ENCODE measurements around the gene PTK7. TPM values are rescaled to one million over a fixed set of nuclear protein-coding genes. Genes with fewer than 3 reads are reported as not detected.

PTK7 gene
- total RNA-seq, 4 donors from 2014 or later: 4.4 to 22.3 (median 18.3) TPM

DNA sequence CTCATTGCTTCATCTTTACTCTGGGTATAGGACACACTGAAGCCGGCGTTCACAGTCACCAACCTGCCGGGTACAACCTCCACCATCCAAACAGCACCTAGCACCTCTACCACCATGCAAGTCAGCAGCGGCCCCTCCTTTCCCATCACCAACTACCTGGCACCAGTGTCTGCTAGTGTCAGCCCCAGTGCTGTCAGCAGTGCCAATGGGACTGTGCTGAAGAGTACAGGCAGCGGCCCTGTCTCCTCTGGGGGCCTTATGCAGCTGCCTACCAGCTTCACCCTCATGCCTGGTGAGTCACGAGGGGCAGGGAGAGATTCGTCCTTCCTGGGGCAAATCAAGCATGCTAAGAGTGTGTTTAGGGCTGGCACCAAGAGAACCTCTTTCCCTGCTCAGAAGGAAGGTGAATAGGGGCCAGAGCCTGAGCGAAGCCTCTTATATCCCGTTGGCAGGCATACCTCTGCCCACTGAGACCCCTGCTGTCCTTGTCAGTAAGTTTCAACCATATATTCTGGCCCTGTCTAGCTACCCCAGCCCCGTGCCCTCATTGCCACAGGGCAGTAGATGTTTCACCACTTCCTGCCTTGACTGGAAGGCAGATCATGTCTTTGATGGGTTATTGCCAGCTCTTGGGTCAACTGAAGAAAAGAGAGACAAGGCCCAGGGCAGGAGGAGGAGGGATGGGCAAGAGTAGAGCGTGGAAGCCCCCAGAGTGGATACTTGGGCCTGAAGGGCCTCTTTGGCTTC is 99.7 kb downstream of the PTK7 start:
- no peak for TF ChIP-seq POLR2A (IDR thresholded peaks at IDR 0.05)
- TF ChIP-seq, protein P1, sequence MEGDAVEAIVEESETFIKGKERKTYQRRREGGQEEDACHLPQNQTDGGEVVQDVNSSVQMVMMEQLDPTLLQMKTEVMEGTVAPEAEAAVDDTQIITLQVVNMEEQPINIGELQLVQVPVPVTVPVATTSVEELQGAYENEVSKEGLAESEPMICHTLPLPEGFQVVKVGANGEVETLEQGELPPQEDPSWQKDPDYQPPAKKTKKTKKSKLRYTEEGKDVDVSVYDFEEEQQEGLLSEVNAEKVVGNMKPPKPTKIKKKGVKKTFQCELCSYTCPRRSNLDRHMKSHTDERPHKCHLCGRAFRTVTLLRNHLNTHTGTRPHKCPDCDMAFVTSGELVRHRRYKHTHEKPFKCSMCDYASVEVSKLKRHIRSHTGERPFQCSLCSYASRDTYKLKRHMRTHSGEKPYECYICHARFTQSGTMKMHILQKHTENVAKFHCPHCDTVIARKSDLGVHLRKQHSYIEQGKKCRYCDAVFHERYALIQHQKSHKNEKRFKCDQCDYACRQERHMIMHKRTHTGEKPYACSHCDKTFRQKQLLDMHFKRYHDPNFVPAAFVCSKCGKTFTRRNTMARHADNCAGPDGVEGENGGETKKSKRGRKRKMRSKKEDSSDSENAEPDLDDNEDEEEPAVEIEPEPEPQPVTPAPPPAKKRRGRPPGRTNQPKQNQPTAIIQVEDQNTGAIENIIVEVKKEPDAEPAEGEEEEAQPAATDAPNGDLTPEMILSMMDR (IDR thresholded peaks at IDR 0.05): no peak
- Histone ChIP-seq H3K36me3 (peaks cover 0 to 51% (median 0%) of the 10 kb centered on the region in 3 donors), H3K4me3 (no peak overlapping the region), H3K9me3 (no peaks in the 10 kb centered on the region), H3K27ac (peak overlapping the region in 2 of 4 donors; percentile 99), H3K4me1 (peaks cover 5 to 29% (median 11%) of the 10 kb centered on the region in 4 donors), H3K27me3 (no peaks in the 10 kb centered on the region)
- no peak for DNase-seq

DNA sequence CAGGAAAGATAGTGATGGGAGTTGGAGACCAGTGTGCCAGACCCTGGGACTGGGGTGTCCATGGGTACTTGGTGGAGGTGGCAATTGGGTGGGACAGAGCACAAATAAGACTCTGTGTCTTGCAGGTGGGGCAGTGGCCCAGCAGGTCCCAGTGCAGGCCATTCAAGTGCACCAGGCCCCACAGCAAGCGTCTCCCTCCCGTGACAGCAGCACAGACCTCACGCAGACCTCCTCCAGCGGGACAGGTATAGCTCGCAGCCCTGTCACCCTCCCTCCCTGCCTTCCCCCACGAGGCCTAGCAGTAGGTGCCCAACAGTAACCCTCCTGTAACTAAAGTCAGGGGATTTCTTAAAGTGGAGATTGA is 100.3 kb downstream of the PTK7 start:
- H3K4me1 ChIP-seq: peaks cover 5 to 31% (median 11%) of the 10 kb centered on the region in 4 donors
- no peak overlapping the region for H3K4me3 ChIP-seq
- no peak for DNase-seq
- TF ChIP-seq, protein P1 (IDR thresholded peaks at IDR 0.05): no peak
- no peak for TF ChIP-seq POLR2A (IDR thresholded peaks at IDR 0.05)
- H3K9me3 ChIP-seq: no peaks in the 10 kb centered on the region
- H3K36me3 ChIP-seq: peaks cover 0 to 51% (median 0%) of the 10 kb centered on the region in 3 donors
- H3K27me3 ChIP-seq: no peaks in the 10 kb centered on the region
- H3K27ac ChIP-seq: peak overlapping the region in 1 of 4 donors; percentile 99

DNA sequence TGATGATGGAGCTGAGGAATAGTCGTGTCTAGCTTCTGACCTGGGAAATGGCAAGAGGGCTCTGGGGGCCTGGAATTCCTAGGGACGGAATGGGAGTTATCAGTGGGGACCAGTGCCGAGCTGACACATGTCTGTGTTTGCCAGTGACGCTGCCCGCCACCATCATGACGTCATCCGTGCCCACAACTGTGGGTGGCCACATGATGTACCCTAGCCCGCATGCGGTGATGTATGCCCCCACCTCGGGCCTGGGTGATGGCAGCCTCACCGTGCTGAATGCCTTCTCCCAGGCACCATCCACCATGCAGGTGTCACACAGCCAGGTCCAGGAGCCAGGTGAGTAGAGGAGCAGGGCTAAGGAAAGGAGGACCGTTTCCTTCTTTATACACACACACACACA is 102.0 kb downstream of the PTK7 start:
- TF ChIP-seq, protein P1 (IDR thresholded peaks at IDR 0.05): no peak
- Histone ChIP-seq H3K27me3 (no peaks in the 10 kb centered on the region), H3K9me3 (no peaks in the 10 kb centered on the region), H3K27ac (no peak overlapping the region), H3K4me1 (peaks cover 5 to 34% (median 10%) of the 10 kb centered on the region in 4 donors), H3K4me3 (no peak overlapping the region), H3K36me3 (peaks cover 0 to 51% (median 0%) of the 10 kb centered on the region in 3 donors)
- DNase-seq: no peak

DNA sequence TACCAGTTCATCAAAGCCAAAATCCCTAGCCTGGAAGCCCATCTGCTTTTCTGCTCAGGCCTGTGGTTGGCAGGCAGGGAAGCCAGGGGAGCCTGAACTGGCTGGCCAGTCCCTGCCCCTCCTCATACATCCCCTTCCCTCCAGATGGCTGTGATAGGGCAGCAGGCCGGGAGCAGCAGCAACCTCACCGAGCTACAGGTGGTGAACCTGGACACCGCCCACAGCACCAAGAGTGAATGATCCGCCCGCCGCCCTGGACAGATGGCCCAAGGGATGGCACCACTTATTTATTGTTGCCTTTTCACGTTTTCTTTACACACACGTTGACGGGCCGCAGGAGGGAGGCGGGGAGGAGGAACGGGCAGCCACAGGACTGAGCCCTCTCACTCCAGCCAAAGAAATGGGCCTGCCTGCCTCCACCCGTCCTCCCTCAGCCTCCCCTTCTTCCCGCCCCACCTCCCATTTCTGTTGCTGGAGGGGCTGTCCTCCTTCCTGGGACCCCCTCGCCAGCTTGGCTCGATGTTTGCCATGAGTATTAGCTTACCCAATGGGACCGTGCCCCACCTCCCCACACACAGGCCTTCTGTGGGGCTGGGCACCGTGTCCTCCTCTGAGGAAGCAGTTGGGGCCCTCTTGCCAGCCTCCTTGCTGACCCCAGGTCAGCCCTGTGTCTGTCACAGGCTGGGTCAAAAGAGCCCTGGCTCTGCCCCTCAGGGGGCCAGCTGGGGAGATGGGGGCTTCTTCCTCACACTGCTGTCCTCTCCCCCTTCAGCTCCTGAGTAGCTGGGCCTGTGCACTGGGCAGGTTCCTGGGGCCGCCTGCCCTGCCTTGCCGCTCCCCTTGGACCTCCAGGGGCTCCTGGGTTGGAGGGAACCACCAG is 103.1 kb downstream of the PTK7 start:
- Histone ChIP-seq H3K27ac (no peak overlapping the region), H3K4me3 (no peak overlapping the region), H3K9me3 (no peaks in the 10 kb centered on the region), H3K27me3 (no peaks in the 10 kb centered on the region), H3K36me3 (peaks cover 0 to 52% (median 0%) of the 10 kb centered on the region in 3 donors), H3K4me1 (peaks cover 5 to 27% (median 6%) of the 10 kb centered on the region in 4 donors)
- TF ChIP-seq POLR2A (IDR thresholded peaks at IDR 0.05): no peak
- TF ChIP-seq, protein P1 (IDR thresholded peaks at IDR 0.05): no peak
- DNase-seq: no peak

DNA sequence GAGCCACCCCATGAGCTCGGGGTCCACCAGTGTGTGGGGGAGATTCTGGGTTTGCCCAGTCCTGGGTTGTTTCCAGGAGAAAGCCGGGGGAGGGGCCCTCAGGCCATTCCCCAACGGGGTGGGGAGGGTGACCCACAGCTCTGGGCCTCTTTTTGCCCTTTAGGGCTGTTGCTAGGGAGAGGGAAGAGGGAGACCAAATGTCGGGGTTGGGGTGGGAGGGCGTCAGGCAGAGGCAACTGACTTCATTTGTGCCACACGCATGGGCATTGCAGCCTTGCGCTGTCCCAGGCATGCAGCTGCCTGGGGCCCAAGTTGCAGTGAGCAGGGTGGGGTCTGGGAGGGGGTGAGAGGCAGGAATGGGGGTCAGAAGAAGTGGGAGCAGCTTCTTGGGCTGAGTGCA is 103.9 kb downstream of the PTK7 start:
- peaks cover 0 to 60% (median 0%) of the 10 kb centered on the region in 3 donors for H3K36me3 ChIP-seq
- H3K9me3 ChIP-seq: no peaks in the 10 kb centered on the region
- DNase-seq: no peak
- H3K27me3 ChIP-seq: no peaks in the 10 kb centered on the region
- TF ChIP-seq, protein P1 (IDR thresholded peaks at IDR 0.05): no peak
- TF ChIP-seq POLR2A (IDR thresholded peaks at IDR 0.05): no peak
- H3K4me1 ChIP-seq: peaks cover under 1 to 22% (median 4%) of the 10 kb centered on the region in 4 donors
- H3K27ac ChIP-seq: no peak overlapping the region
- no peak overlapping the region for H3K4me3 ChIP-seq

Measured in Peyer's patch (tissue), 4 donors.